HepG2 (cell line): ENCODE results near the gene GPER1. TPM values are rescaled to one million over a fixed set of nuclear protein-coding genes. Genes with fewer than 3 reads are reported as not detected.

Experiments used
- ATF6 ChIP-seq: sonication (generic); formaldehyde crosslinking; conservative IDR thresholded peaks from 2 replicates; pipeline ENCODE4 v1.4.0; 2020; ENCODE audit warnings: missing genetic modification reagents
- FOXA3 ChIP-seq: IDR thresholded peaks from 2 replicates; pipeline ENCODE4 v1.6.1; 2016; ENCODE audit warnings: missing genetic modification reagents, missing compliant biosample characterization
- FOXC1 ChIP-seq: sonication (generic); formaldehyde crosslinking; IDR thresholded peaks from 2 replicates; pipeline ENCODE4 v1.8.0; 2022; ENCODE audit warnings: mild to moderate bottlenecking, missing genetic modification reagents, borderline replicate concordance
- GTF2F1 ChIP-seq: fragments of 150-350 bp; IDR thresholded peaks from 2 replicates; pipeline ENCODE4 v1.6.1; 2014; ENCODE audit warnings: low read length
- MEF2D ChIP-seq: sonication (generic); formaldehyde crosslinking; IDR thresholded peaks from 2 replicates; pipeline ENCODE4 v1.5.1; 2020; ENCODE audit warnings: mild to moderate bottlenecking, missing genetic modification reagents
- MTF2 ChIP-seq: sonication (generic); formaldehyde crosslinking; IDR thresholded peaks from 2 replicates; pipeline ENCODE4 v1.5.0; 2020; ENCODE audit warnings: missing genetic modification reagents, borderline replicate concordance
- NFYC ChIP-seq: IDR thresholded peaks from 2 replicates; pipeline ENCODE4 v1.6.1; 2016; ENCODE audit warnings: missing genetic modification reagents, missing compliant biosample characterization
- NR2F2 ChIP-seq: IDR thresholded peaks from 2 replicates; pipeline ENCODE4 v1.6.1; 2012; ENCODE audit warnings: low read depth, inconsistent platforms, borderline replicate concordance
- PCBP2 ChIP-seq: fragments of 200-400 bp; formaldehyde crosslinking; optimal IDR thresholded peaks from 2 replicates; pipeline ENCODE3; 2018; ENCODE audit warnings: low read length, low read depth; ENCODE audit not compliant: poor library complexity, severe bottlenecking
- PHF8 ChIP-seq: sonication (generic); formaldehyde crosslinking; IDR thresholded peaks from 2 replicates; pipeline ENCODE4 v1.5.0; 2020; ENCODE audit warnings: missing genetic modification reagents
- RCOR2 ChIP-seq: IDR thresholded peaks from 2 replicates; pipeline ENCODE4 v1.6.1; 2016; ENCODE audit warnings: missing biosample characterization, missing genetic modification reagents
- SYNCRIP ChIP-seq: fragments of 200-400 bp; formaldehyde crosslinking; IDR thresholded peaks from 2 replicates; pipeline ENCODE4 v1.6.1; 2018; ENCODE audit warnings: mild to moderate bottlenecking, low read depth, low read length; ENCODE audit not compliant: insufficient read depth
- THRA ChIP-seq: sonication (generic); formaldehyde crosslinking; IDR thresholded peaks from 2 replicates; pipeline ENCODE4 v1.4.0; 2020; ENCODE audit warnings: missing genetic modification reagents, borderline replicate concordance
- TMF1 ChIP-seq: sonication (generic); formaldehyde crosslinking; IDR thresholded peaks from 2 replicates; pipeline ENCODE4 v1.8.1; 2022; ENCODE audit warnings: low read depth, missing genetic modification reagents
- YY1 ChIP-seq: IDR thresholded peaks from 2 replicates; pipeline ENCODE4 v1.6.1; 2011; ENCODE audit warnings: low read length, low read depth, moderate library complexity, mild to moderate bottlenecking; ENCODE audit not compliant: insufficient read depth, insufficient replicate concordance
- ZNF350 ChIP-seq: sonication (generic); formaldehyde crosslinking; IDR thresholded peaks from 2 replicates; pipeline ENCODE4 v1.4.0; 2020; ENCODE audit warnings: mild to moderate bottlenecking, low read depth, missing genetic modification reagents, borderline replicate concordance
- ZNF460 ChIP-seq: sonication (generic); formaldehyde crosslinking; IDR thresholded peaks from 2 replicates; pipeline ENCODE4 v1.5.1; 2020; ENCODE audit warnings: missing genetic modification reagents, mild to moderate bottlenecking, borderline replicate concordance
- ZNF607 ChIP-seq: sonication (generic); formaldehyde crosslinking; IDR thresholded peaks from 2 replicates; pipeline ENCODE4 v1.5.1; 2020; ENCODE audit warnings: missing genetic modification reagents, mild to moderate bottlenecking, borderline replicate concordance
- polyA plus RNA-seq, 8 experiments: library from polyadenylated mRNA; depleted of rRNA in 3 of 8; stranded (reverse) in 7 of 8; unstranded in 1 of 8; fragments of >200 nt; fragmentation: Illumina TruSeq in 4 of 8; extraction: Trizol in 4 of 8; gene quantifications; 2 replicates each; pipeline versions ENCODE4 v1.2.1 to v1.2.3, GENCODE V29; 2011 to 2016; ENCODE audit warnings: low read depth in 4 of 8, missing spikeins in 1 of 8, mixed read lengths in 1 of 8; ENCODE audit not compliant: insufficient read depth in 1 of 8
- total RNA-seq, 5 experiments: library from RNA; depleted of rRNA; stranded (reverse); fragments of >200 nt; fragmentation: Illumina TruSeq; extraction: Trizol; gene quantifications; 2 replicates each; pipeline ENCODE4 v1.2.3, GENCODE V29; 2016; ENCODE audit warnings: low read depth in 1 of 5
- TF ChIP-seq, protein P1 (sequence below): sonication (generic); formaldehyde crosslinking; IDR thresholded peaks from 2 replicates; pipeline ENCODE4 v1.4.0; 2020; ENCODE audit warnings: missing genetic modification reagents
- TF ChIP-seq, protein P2 (sequence below), 2 experiments: fragments of 450-650 bp in 1 of 2; sonication (generic) in 1 of 2; formaldehyde crosslinking; IDR thresholded peaks; 2 replicates each; pipeline versions ENCODE4 v1.5.0 to v1.8.0; 2020 to 2022; ENCODE audit warnings: mild to moderate bottlenecking in 1 of 2, missing genetic modification reagents in 1 of 2

GPER1 gene
- total and polyA plus RNA-seq, 2 of the 13 experiments (the other 11 are each of a cell fraction or from before 2014, with no cell fraction given): 12.7 to 19.7 TPM

- TF ChIP-seq ATF6 (no peak), MTF2 (CRISPR knock-in tag) (peak; percentile 28; the same call in 1 of the 2 replicates), YY1 (peak; percentile 40), SYNCRIP (no peak), THRA (CRISPR knock-in tag) (no peak), GTF2F1 (no peak), NR2F2 (no peak), FOXA3 (CRISPR knock-in tag) (no peak), MEF2D (CRISPR knock-in tag) (no peak), RCOR2 (CRISPR knock-in tag) (no peak), PCBP2 (no peak), PHF8 (CRISPR knock-in tag) (peak; percentile 26; the same call in 1 of the 2 replicates), FOXC1 (no peak), TMF1 (CRISPR knock-in tag) (no peak), NFYC (CRISPR knock-in tag) (no peak), ZNF460 (no peak), ZNF607 (CRISPR knock-in tag) (peak; percentile 65; the same call in 1 of the 2 replicates), ZNF350 (CRISPR knock-in tag) (no peak)
- TF ChIP-seq, protein P1, sequence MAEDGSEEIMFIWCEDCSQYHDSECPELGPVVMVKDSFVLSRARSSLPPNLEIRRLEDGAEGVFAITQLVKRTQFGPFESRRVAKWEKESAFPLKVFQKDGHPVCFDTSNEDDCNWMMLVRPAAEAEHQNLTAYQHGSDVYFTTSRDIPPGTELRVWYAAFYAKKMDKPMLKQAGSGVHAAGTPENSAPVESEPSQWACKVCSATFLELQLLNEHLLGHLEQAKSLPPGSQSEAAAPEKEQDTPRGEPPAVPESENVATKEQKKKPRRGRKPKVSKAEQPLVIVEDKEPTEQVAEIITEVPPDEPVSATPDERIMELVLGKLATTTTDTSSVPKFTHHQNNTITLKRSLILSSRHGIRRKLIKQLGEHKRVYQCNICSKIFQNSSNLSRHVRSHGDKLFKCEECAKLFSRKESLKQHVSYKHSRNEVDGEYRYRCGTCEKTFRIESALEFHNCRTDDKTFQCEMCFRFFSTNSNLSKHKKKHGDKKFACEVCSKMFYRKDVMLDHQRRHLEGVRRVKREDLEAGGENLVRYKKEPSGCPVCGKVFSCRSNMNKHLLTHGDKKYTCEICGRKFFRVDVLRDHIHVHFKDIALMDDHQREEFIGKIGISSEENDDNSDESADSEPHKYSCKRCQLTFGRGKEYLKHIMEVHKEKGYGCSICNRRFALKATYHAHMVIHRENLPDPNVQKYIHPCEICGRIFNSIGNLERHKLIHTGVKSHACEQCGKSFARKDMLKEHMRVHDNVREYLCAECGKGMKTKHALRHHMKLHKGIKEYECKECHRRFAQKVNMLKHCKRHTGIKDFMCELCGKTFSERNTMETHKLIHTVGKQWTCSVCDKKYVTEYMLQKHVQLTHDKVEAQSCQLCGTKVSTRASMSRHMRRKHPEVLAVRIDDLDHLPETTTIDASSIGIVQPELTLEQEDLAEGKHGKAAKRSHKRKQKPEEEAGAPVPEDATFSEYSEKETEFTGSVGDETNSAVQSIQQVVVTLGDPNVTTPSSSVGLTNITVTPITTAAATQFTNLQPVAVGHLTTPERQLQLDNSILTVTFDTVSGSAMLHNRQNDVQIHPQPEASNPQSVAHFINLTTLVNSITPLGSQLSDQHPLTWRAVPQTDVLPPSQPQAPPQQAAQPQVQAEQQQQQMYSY: no peak
- TF ChIP-seq, protein P2, sequence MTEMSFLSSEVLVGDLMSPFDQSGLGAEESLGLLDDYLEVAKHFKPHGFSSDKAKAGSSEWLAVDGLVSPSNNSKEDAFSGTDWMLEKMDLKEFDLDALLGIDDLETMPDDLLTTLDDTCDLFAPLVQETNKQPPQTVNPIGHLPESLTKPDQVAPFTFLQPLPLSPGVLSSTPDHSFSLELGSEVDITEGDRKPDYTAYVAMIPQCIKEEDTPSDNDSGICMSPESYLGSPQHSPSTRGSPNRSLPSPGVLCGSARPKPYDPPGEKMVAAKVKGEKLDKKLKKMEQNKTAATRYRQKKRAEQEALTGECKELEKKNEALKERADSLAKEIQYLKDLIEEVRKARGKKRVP (CRISPR knock-in tag; IDR thresholded peaks at IDR 0.05): 0 out of 4 replicates have a peak, but pooled peaks of 1 of the 2 experiments have one; percentile 30
Observed at GRCh38 chr7:1044189-1045068, 43.5 kb upstream of the GPER1 start, which contains the start of gene GPR146 (continued).
